Fibroblast of skin of right biceps (primary cell): ENCODE data around the gene SLC1A2.

Source experiments
- DNase-seq: peaks from one replicate; pipeline ENCODE4 v3.0.0-alpha.2; 2013

SLC1A2 gene

GRCh38 chr11:35375332-35376117 lies 43.8 kb downstream of the SLC1A2 start:
- DNase-seq: no peak

GRCh38 chr11:35373284-35373933 lies 45.9 kb downstream of the SLC1A2 start:
- DNase-seq: no peak

- DNase-seq: no peak
Observed at GRCh38 chr11:35372565-35373283, 46.6 kb downstream of the SLC1A2 start.

- DNase-seq: peak; percentile 85
Observed at GRCh38 chr11:35367491-35367890, 51.9 kb downstream of the SLC1A2 start.

GRCh38 chr11:35366798-35367197 lies 52.6 kb downstream of the SLC1A2 start:
- DNase-seq: no peak

GRCh38 chr11:35365961-35366360 lies 53.4 kb downstream of the SLC1A2 start:
- no peak for DNase-seq

- DNase-seq: no peak
Observed at GRCh38 chr11:35365395-35365794, 54.0 kb downstream of the SLC1A2 start.

GRCh38 chr11:35363854-35364780 lies 55.2 kb downstream of the SLC1A2 start:
- peak; percentile 86 for DNase-seq

- no peak for DNase-seq
Observed at GRCh38 chr11:35363246-35363801, 56.0 kb downstream of the SLC1A2 start.

GRCh38 chr11:35362521-35362980 lies 56.8 kb downstream of the SLC1A2 start:
- DNase-seq: peak; percentile 78

- no peak for DNase-seq
Observed at GRCh38 chr11:35360055-35360530, 59.3 kb downstream of the SLC1A2 start.

- DNase-seq: no peak
Observed at GRCh38 chr11:35359321-35360054, 59.9 kb downstream of the SLC1A2 start.

GRCh38 chr11:35358391-35358790 lies 61.0 kb downstream of the SLC1A2 start:
- no peak for DNase-seq

GRCh38 chr11:35357923-35358322 lies 61.4 kb downstream of the SLC1A2 start:
- DNase-seq: peak; percentile 77

- DNase-seq: no peak
Observed at GRCh38 chr11:35355102-35355749, 64.1 kb downstream of the SLC1A2 start.

GRCh38 chr11:35354644-35355043 lies 64.7 kb downstream of the SLC1A2 start:
- peak; percentile 86 for DNase-seq

- peak; percentile 82 for DNase-seq
Observed at GRCh38 chr11:35352077-35352888, 67.1 kb downstream of the SLC1A2 start.

- no peak for DNase-seq
Observed at GRCh38 chr11:35349897-35350296, 69.5 kb downstream of the SLC1A2 start.

GRCh38 chr11:35348898-35349687 lies 70.3 kb downstream of the SLC1A2 start:
- no peak for DNase-seq
